Peyer's patch (tissue), 4 donors: ENCODE measurements around the gene NOS1AP. TPM values are rescaled to one million over a fixed set of nuclear protein-coding genes. Genes with fewer than 3 reads are reported as not detected.

Experiments used
- DNase-seq, 3 donors: peaks; one replicate each; pipeline ENCODE4 v3.0.0-alpha.2; 2017 to 2019
- H3K27ac ChIP-seq, 4 donors: fragments of 200-600 bp; sonication (generic); one replicate each; pipeline ENCODE4 v1.5.1; 2016 to 2019
- H3K27me3 ChIP-seq, 2 donors: fragments of 200-600 bp; sonication (generic); one replicate each; pipeline ENCODE4 v1.5.1; 2019
- H3K36me3 ChIP-seq, 3 donors: fragments of 200-600 bp; sonication (generic); one replicate each; pipeline ENCODE4 v1.5.1; 2016 to 2019
- H3K4me1 ChIP-seq, 4 donors: fragments of 200-600 bp; sonication (generic); one replicate each; pipeline ENCODE4 v1.5.1; 2016 to 2019
- H3K4me3 ChIP-seq, 4 donors: fragments of 200-600 bp; sonication (generic); 1 replicate in 3 of 4; 2 replicates in 1 of 4; pipeline ENCODE4 v1.5.1; 2016 to 2019; ENCODE audit warnings: mild to moderate bottlenecking in 1 of 4
- H3K9me3 ChIP-seq, 4 donors: fragments of 200-600 bp; sonication (generic); one replicate each; pipeline ENCODE4 v1.5.1; 2016 to 2019; ENCODE audit warnings: mild to moderate bottlenecking in 1 of 4
- POLR2A ChIP-seq, 2 donors: fragments of 450-650 bp; IDR thresholded peaks; one replicate each; pipeline ENCODE4 v1.5.1; 2017; ENCODE audit warnings: antibody characterized with exemption in 2 of 2, mild to moderate bottlenecking in 2 of 2, moderate library complexity in 2 of 2
- total RNA-seq, 4 donors: library from RNA; depleted of rRNA; stranded (reverse); fragments of >200 nt; gene quantifications; one replicate each; pipeline ENCODE4 v1.1.0, GENCODE V29; 2016
- TF ChIP-seq, protein P1 (sequence below), 6 experiments: fragments of 450-650 bp in 4 of 6; fragments of 200-600 bp in 2 of 6; sonication (generic) in 1 of 6; IDR thresholded peaks; one replicate each; pipeline ENCODE4 v1.5.1; 2017 to 2019; ENCODE audit warnings: antibody characterized with exemption in 6 of 6, mild to moderate bottlenecking in 3 of 6, moderate library complexity in 1 of 6

Gene NOS1AP
- total RNA-seq, 4 donors from 2014 or later: 6.3 to 18.5 (median 11.9) TPM

- no peak for TF ChIP-seq POLR2A (IDR thresholded peaks at IDR 0.05)
- TF ChIP-seq, protein P1, sequence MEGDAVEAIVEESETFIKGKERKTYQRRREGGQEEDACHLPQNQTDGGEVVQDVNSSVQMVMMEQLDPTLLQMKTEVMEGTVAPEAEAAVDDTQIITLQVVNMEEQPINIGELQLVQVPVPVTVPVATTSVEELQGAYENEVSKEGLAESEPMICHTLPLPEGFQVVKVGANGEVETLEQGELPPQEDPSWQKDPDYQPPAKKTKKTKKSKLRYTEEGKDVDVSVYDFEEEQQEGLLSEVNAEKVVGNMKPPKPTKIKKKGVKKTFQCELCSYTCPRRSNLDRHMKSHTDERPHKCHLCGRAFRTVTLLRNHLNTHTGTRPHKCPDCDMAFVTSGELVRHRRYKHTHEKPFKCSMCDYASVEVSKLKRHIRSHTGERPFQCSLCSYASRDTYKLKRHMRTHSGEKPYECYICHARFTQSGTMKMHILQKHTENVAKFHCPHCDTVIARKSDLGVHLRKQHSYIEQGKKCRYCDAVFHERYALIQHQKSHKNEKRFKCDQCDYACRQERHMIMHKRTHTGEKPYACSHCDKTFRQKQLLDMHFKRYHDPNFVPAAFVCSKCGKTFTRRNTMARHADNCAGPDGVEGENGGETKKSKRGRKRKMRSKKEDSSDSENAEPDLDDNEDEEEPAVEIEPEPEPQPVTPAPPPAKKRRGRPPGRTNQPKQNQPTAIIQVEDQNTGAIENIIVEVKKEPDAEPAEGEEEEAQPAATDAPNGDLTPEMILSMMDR (IDR thresholded peaks at IDR 0.05): no peak
- Histone ChIP-seq H3K4me1 (no peaks in the 10 kb centered on the region), H3K4me3 (no peak overlapping the region), H3K36me3 (peaks cover 0 to 9% (median 0%) of the 10 kb centered on the region in 3 donors), H3K27me3 (no peaks in the 10 kb centered on the region), H3K9me3 (no peaks in the 10 kb centered on the region), H3K27ac (peak overlapping the region in 1 of 4 donors; percentile 30)
- no peak for DNase-seq
These were observed 290.9 kb downstream of the NOS1AP start for GRCh38 chr1:162360237-162360873.

DNA sequence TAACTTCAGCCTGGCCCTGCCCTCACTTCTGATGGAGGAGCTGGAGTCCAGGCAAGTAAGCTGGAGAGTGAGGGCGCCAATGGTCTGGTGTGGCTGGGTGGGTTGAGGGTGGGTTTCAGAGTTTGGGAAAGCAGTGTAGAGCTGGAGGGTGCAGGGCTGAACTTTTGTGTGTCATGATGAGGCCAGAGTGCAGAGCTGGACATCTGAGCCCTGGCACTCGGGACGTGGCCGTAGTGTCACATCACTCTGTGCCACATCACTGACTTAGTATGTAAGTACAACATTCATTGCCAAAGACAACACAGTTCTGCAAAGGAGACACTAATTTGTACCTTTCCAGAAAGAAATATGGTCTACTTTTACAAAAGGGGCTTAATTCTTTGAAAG lies 291.4 kb downstream of the NOS1AP start:
- Histone ChIP-seq H3K27me3 (no peaks in the 10 kb centered on the region), H3K36me3 (peaks cover 0 to 6% (median 0%) of the 10 kb centered on the region in 3 donors), H3K4me3 (no peak overlapping the region), H3K27ac (no peak overlapping the region), H3K9me3 (no peaks in the 10 kb centered on the region), H3K4me1 (no peaks in the 10 kb centered on the region)
- no peak for DNase-seq
- no peak for TF ChIP-seq POLR2A (IDR thresholded peaks at IDR 0.05)
- TF ChIP-seq, protein P1 (IDR thresholded peaks at IDR 0.05): no peak

DNA sequence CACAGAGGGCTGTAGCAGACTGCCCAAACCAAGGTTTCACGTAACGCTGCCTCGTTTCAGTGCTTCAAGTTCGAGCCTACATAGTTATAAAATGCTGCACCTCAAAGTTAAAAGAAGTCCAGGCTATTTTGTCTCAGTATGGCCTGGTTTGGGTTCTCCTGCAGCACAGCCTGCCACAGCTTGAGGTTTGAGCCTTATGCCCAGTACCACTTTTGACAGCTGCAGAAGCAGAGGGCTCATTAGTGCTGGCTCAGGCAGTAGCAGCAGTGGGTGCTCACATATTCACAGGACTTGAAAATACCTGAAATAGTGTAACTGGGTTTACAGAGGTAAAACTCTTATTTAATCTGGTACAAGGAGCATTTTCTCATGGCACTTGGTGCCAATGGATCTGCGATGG lies 291.9 kb downstream of the NOS1AP start:
- H3K27me3 ChIP-seq: no peaks in the 10 kb centered on the region
- H3K4me3 ChIP-seq: no peak overlapping the region
- H3K4me1 ChIP-seq: no peaks in the 10 kb centered on the region
- peak in 1 of 3 donors; percentile 9 for DNase-seq
- H3K36me3 ChIP-seq: peaks cover 0 to 6% (median 0%) of the 10 kb centered on the region in 3 donors
- H3K27ac ChIP-seq: no peak overlapping the region
- H3K9me3 ChIP-seq: no peaks in the 10 kb centered on the region
- TF ChIP-seq, protein P1 (IDR thresholded peaks at IDR 0.05): no peak
- no peak for TF ChIP-seq POLR2A (IDR thresholded peaks at IDR 0.05)

- no peak for TF ChIP-seq POLR2A (IDR thresholded peaks at IDR 0.05)
- TF ChIP-seq, protein P1 (IDR thresholded peaks at IDR 0.05): no peak
- H3K4me1 ChIP-seq: peaks cover 0 to 7% (median 0%) of the 10 kb centered on the region in 4 donors
- no peak overlapping the region for H3K4me3 ChIP-seq
- no peaks in the 10 kb centered on the region for H3K36me3 ChIP-seq
- no peaks in the 10 kb centered on the region for H3K27me3 ChIP-seq
- no peak overlapping the region for H3K27ac ChIP-seq
- DNase-seq: no peak
- H3K9me3 ChIP-seq: no peaks in the 10 kb centered on the region
These were observed 294.3 kb downstream of the NOS1AP start for GRCh38 chr1:162363823-162364222.

DNA sequence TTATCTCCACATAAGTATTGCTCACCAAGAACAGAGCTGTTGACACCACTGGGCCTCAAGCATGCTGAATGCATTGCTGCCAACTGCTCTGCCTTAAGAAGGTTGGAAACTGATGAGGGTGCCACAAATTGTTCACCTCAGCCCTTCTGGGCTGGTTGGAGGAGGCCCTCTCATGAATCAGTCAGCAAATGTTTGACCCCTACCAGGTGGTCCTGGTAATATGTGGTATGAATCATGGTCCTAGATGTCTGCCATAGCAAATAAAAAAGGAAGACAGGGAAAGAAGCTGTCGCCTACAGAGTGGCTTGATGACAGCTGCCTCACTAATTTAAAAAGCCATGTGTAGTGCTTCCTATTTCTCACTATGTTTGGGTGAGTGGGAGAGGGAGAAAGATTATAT lies 295.0 kb downstream of the NOS1AP start:
- H3K9me3 ChIP-seq: no peaks in the 10 kb centered on the region
- no peak overlapping the region for H3K4me3 ChIP-seq
- TF ChIP-seq, protein P1 (IDR thresholded peaks at IDR 0.05): no peak
- no peak for TF ChIP-seq POLR2A (IDR thresholded peaks at IDR 0.05)
- DNase-seq: no peak
- peaks cover 0 to 9% (median 1%) of the 10 kb centered on the region in 4 donors for H3K4me1 ChIP-seq
- H3K27me3 ChIP-seq: no peaks in the 10 kb centered on the region
- H3K27ac ChIP-seq: no peak overlapping the region
- H3K36me3 ChIP-seq: no peaks in the 10 kb centered on the region
